HG02981 (cell line): ENCODE results near the gene SEC16A.

ENCODE experiments used
- ATAC-seq: cut with Tn5 transposase; IDR thresholded peaks from one replicate; pipeline ENCODE4 v1.9.1; 2021; ENCODE audit warnings: mild to moderate bottlenecking, moderate library complexity; ENCODE audit not compliant: unreplicated experiment

SEC16A gene

DNA sequence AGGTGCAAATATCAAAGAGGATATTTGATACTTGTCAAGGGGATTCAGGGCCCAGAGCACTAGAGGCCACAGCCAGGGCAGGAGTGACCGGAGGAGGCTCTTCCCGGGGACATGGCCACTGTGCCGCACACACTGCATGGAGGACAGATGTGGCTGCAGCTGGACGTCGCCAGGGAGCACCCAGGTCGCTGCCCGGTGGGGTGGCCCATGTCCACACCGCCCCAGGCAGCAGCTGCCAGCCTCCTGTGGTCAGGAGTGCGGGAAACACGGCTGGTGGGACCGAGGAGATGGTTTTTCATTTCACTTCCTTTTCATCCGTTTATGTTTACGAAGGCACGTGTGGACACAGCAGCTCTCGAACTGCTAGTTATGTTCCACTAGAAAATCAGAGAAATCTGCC, 15.1 kb downstream of the SEC16A start:
- no peak for ATAC-seq

GRCh38 chr9:136466155-136466541, 16.7 kb downstream of the SEC16A start:
- ATAC-seq: no peak

DNA sequence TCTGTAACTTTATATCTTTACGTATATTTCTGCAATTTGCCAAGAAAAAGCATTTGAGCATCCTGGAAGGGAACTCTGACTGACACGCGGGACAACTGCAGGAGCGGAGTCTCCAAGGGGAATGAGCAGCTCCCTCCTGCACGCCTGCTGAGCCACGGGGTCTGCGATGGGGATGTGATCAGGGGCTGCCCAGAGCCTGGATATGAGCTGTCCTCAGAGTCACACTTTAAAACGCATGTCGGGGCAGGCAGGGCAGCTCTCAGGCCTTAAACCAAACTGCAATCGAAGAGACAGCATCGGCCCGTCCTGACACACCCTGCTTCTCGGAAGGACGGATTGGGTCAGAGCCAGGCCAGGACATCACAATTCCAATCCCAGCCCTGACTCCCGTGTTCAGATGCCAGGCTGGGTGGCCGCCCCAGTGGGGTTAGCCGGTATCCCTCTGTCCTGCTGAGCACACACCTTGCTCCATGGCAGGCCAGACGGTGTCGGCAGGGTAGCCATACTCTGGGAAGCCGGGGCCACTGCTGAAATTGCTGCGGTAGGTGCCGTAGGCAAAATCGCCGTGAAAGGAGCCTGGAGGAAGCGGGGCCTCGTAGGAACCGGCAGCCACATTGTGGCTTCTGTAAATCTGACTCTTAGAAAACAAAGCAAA, 17.2 kb downstream of the SEC16A start:
- ATAC-seq: no peak

DNA sequence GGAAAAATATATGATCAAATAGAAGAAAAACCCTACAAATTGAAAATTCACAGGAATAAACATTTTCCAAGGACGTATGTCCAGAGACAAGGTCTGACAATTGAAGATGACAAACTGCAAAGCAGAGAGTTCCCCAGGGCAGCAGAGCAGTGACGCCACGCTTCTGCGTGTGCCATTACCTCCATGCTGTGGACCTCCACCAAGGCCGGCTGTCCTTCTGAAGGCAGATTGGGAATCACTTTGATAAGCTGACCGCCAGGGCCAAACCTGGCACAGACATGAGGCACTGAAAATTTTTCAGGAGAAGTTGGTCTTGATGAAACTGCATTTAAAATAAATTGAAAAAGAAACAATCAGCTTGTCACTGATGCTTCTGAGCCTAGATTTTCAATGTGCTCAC, 18.6 kb downstream of the SEC16A start:
- no peak for ATAC-seq

DNA sequence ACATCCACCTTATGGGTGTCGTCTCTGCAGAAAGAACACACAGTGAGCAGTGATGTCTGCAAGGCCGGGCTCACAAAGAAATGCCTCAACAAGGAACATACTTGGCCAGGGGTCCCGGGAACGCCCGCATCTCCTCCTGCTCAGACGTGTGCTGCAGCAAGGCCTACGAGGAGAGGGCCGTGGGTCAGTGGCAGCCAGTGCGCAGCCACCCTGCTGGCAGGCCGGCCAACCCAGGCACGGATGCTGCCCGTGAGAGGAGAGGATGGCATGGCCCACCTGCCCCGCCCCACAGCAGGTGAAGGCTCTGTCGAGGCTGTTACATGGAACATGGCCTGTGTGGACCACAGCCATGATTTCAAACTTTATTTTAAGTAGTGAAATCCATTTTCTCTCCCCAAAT, 19.3 kb downstream of the SEC16A start:
- no peak for ATAC-seq

- ATAC-seq: no peak
These were observed 20.2 kb downstream of the SEC16A start for GRCh38 chr9:136462664-136463063.

- no peak for ATAC-seq
These were observed 22.0 kb downstream of the SEC16A start for GRCh38 chr9:136460772-136461325.

- ATAC-seq: no peak
These were observed 23.4 kb downstream of the SEC16A start for GRCh38 chr9:136459425-136459824.

DNA sequence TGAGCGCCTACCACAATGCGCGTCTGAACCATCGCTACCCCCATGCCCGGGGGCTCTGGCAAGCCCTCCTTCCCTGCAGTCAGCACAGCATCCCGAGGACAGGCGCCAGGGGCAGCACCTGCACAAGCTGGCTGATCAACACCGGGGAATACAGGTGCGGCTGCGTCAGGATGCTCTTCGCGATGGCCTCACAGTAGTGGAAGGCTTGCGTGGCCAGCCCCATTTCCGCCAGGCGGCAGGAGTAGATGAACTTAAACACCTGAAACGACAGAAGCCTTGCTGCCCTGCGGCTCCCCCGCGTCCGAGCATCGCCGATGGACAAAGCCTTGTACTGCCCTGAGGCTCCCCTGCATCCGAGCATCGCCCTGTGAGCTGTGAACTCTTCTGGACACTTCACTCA, 25.5 kb downstream of the SEC16A start:
- no peak for ATAC-seq

DNA sequence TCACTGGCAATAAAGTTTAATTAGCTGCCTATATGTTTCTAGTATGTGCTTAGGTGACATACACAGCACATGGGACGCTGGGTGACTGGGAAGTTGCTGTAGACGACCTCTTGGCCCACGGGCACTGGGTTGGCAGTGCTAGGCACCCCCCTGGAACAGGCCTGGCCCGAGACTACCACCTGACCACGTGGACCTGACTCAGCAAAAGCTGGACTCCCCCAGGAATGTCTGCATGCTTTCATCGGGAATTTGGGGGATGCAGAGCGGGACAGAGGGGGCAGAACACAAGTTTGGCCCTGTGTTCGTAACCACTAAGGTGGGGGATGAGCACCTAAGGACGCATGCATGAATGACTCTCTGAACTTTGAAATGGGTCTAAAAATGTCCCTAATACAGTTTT, 26.6 kb downstream of the SEC16A start:
- no peak for ATAC-seq

GRCh38 chr9:136455043-136456002, 27.5 kb downstream of the SEC16A start:
- no peak for ATAC-seq

- ATAC-seq: no peak
These were observed 28.6 kb downstream of the SEC16A start for GRCh38 chr9:136454026-136454796.

DNA sequence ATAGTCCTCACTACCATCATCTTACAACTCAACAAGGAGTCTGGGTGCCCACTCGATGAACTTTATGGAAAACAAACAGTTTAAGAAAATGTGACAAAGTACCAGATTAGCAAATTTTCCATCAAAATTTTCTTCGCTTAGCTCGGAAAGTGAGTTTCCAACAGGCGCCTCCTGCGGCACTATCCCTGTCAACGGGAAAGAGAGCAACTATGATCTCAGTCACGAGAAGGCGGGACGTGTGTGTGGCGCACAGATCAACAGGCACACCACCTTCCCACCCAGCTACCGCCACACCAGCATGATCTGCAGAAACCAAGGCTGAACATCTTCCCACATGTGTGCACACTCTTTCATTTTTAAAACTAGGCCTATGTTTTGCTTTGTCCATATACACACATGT, 29.5 kb downstream of the SEC16A start:
- ATAC-seq: no peak

DNA sequence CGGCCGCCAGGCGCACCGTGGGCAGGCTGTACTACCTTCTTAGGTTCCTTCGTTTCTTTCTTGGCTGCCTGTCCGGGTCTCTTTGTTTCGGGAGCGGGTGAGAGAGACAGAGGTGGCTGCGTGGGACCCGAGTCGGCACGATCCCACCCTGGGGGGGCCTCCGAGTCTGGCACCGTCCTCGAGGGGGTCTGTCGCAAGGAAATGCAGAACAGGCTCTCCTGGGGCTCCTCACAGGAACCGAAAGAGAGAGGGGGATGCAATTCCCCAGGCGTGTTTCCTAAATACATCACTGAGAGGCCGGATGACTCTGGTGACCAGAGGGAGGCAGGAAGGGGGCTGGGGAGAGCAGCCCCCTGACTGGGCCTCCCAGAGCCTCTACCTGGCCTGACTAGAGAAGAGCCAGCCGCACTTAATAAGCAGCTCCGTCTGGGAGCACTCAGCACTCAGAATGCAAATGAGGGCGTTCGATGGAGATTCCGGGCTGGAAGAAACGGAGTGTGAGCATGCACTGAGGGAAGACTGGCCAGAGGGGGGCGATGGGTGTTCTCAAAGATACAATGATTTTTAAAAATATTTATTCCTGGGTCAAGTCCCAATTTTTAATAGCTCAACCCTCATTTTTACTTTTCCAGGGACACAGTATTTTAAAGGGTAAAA, 31.5 kb downstream of the SEC16A start:
- no peak for ATAC-seq

DNA sequence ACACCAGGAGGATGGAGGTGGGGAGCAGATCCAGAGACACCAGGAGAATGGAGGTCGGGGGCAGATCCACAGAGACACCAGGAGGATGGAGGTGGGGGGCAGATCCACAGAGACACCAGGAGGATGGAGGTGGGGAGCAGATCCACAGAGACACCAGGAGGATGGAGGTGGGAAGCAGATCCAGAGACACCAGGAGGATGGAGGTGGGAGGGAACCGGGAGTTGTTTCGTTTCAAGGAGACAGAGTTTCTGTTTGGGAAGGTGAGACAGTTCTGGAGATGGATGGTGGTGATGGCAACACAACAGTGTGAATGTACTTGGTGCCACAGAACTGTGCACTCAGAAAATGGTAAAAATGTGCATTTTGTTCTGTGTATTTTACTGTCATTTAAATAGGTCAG, 34.2 kb downstream of the SEC16A start:
- no peak for ATAC-seq

- ATAC-seq: no peak
These were observed 35.6 kb downstream of the SEC16A start for GRCh38 chr9:136447173-136447778.

GRCh38 chr9:136445799-136446198, 37.0 kb downstream of the SEC16A start:
- no peak for ATAC-seq

DNA sequence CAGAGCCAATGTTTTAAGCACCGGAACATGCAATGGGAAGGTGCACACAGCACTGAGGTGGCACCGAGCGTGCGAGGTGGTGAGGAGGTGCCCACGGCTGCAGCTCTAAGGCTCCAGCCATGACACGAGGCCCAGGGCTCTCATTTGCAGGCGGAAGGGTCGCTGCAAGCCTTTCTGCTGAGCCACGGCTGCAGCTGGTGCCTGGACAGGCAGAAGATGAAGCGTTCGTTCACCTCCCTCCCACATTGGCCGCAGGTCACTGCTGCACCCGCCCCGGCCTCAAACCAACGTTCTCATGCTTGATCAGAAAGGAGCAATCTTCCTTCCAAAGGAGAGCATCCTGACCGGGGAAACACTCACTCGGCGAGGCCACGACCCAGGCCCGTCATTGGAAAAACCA, 38.7 kb downstream of the SEC16A start:
- no peak for ATAC-seq

DNA sequence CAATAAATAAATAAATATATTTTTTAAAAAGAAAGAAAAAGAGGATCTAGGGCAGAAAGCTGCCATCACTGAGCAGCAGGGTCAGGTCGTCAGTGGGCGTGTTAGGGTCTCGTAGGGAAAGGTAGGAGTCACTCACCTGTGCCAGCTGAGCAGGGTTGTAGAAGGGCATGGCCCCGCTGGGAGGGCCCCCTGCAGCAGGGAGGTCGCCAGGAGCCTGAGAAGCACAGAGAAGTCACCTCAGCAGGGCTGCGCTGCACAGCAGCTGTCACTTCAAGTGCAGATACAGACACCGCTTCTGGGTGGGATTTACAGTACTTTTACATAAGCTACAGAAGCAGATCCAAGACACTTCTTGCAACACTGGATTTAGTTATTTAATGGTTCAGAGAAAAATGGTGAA, 39.2 kb downstream of the SEC16A start:
- ATAC-seq: no peak

DNA sequence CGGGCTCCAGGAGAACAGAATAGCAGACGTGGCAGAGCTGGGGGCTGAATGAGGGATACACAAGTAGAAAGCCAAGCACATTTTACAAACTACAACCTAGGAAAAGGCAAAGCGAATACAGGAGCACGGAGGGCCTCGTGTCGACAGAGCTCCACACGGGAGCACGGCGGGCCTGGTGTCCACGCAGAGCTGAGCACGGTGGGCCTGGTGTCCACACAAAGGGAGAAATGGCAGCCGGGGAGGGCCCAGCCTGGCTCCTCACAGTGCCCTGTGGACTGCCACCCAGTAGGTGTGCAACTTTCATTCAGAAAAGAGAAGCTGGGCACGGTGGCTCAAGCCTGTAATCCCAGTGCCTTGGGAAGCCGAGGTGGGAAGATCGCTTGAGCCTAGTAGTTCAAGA, 39.8 kb downstream of the SEC16A start:
- no peak for ATAC-seq
